MV-4-11 (cell line): Measurements from ENCODE around the gene SPAG4.

ENCODE experiments used
- DNase-seq: peaks from one replicate; lab custom pipeline; 2025; lab: John Stamatoyannopoulos, UW

Gene SPAG4

DNA sequence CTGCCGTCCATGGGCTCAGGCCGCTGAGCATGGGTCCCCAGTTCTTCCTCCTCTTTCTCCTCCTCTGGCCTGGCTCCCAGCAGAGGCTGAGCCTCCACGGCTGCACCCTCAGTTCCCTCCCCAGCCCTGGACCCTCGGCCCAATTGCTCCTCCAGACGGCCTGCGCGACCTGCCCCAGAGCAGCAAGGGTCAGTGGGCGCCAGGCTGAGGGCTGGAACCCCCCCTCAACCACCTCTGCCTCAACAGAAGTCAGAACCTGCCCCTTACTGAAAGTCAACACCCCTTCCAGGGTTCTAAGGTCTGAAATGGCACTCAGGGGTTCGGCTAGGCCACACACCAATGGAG lies 15.9 kb upstream of the SPAG4 start:
- DNase-seq: no peak

DNA sequence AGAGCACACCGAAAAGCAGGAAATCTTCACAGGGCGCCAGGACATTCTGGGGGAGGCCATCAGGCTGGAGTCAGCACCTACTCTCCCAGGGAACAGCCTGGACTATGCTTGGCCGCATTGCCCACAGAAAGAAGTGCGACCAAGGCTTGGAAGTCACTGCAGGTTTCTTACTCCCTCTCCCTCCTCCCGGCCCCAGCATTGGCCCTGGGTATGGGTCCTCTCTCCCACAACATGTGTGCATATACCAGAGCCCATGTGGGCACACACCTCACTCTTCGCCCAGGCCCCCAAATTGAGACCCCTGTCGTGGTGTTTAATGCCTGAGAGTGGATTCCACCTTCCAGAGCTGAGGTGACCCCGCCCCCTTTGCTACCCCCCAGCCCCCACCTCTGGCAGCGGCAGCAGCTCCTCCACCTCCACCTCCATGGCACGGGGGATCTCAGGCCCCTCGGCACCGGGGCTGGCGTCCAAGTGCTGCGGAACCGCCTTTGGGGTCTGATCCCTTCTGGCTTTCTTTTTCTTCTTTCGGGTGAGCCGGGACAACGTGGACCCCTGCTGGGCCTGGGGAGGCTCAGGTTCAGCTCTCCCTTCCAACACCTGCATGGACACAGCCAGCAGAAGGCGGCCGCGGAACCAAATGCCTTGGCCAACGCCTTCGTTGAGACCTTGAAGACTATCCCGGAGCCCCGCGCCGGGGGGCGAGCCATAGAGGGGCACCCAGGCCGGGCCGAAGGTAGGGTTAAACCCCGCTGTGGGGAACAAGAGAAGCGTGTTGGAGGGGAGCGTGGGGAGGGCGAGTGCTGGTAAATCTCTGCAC lies 15.2 kb upstream of the SPAG4 start:
- no peak for DNase-seq

DNA sequence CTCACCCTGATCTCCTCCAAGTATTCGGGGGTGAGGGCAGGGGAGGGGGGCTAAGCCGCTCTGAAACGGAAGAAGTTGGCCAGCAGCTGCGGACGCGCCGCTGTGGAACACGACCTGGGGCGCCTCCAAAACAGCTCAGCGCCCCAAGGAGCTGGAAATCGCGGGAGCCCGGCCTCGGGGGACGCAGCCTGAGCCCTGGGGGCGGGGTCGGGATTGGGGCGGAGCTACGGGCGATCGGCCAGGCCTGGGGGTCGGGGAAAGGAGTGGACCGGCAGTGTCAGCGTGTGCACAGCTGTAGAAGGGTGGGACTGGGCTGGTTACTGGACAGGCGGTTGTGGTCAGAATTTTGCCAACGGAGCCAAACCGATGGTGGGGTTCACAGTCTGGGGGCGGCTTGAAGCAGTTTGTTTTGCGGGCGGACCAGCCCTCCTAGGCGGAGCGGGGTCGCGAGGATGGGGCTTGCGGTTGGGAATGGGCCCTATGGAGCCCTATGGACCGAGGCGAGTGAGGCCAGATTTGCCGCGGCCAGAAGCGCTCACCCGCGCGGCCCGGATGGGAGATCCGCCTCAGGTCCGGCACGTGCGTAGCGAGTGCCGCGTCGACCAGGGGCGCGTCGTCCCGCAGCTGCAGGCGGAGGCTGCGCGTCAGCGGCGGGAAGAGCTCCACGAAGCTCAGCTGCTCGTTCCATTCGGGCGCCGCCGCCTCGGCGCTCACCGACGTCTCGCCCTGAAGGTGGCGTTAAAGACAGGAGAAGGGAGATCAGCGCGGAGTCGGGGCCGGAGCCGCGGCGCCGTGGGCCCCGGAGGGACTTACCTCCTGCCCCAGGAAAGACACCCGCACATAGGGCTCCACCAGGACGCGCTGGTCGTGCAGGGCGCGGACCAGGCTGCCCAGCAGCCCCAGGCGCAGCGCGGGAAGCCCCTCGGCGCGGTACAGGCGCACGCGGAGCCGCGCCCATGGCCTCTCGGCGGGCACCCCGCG lies 14.3 kb upstream of the SPAG4 start:
- DNase-seq: peak; percentile 29

DNA sequence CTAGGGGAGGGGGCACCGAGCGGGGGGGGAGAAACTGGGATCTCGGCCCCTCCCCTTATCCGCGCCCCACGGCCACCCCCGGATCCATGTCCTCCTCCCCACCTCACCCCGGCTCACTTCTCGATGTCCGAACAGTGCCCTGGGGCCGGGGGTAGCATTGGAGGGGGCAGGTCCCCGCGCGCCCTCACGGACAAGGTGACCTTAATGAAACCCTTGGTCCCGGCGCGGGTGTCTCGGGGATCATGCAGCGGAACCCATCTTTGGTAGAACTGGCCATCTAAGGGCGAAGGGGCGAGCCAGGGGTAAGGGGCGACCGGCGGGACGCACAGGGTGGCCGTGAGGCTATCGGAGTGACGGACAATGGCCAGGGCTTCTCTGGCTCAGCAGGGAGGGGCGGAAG lies 13.6 kb upstream of the SPAG4 start:
- DNase-seq: no peak

DNA sequence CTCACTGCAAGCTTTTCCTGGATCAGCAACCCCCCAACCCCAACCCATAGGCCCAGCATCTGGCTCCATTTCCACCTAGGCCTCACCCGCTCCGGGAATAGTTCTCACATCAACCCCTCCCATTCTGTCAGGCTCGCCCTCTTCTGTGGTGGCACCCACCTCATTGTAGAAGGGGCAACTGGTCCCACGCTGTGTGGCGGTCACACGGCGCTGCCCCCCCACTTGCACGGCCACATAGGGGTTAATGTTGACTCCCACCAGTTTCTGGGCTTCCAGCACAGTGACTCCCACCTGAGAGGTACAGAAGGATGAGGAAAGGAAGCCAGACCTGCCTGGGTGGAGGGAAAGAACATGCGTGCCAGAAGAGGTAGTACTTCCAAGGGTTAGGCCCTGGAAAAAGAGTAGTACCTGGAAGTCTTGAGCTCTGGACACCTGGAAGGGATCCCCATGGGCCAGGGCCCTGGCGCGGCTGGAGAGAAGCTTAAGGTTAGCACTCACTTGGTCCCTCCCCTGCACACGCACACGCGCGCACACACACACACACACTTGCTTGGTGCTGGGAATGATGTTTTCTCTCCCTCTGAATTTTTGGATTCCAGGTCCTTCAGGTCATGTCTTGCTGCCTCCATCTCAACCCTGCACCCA lies 12.7 kb upstream of the SPAG4 start:
- no peak for DNase-seq

DNA sequence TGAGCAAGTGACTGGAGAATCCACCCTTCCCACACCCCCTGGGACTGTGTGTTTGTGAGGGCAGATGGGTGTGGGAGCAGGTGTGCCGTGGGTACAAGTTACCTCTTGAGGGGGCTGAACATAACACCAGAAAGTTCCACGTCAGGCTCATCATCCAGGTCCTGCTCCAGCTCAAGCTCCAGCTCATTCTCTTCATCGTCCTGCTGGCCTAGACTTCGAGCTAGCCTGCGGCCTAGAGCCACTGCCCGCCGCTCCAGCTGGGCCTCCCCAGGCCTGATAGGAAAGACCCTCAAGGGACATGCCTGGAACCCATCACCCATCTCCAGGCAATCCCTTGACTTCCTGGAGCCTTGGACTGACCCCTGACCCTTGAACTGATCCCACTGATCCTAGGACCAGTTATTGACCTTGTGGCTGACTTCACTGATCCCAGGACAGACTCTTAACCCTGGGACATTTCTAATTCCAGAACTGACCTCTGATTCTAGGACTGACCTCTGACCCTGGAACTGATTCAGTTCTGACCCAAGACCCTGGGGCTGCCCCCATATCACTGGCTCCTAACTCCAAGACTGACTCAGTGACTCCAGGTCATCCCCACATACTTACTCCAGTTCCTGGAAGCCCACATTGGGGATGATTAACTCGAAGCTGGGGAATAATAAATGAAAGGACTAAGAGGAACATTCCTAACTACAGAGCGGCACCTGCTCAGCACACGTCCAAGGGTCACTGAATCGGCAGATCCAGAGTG lies 11.8 kb upstream of the SPAG4 start:
- DNase-seq: no peak

DNA sequence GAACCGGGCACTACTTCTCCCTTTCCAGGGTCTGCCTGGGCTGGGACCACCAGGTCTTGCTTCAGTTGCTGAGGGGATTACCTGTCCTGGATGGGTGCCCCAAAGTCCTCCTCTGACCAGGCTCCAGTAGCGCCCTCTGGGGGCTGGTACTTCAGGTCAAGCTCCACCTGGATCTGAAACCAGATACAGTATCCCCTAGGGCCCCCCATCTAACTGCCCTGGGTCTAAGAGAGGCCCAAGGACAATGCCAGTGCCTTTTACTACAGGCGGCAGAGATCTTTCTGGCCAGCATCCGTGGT lies 11.2 kb upstream of the SPAG4 start:
- no peak for DNase-seq

DNA sequence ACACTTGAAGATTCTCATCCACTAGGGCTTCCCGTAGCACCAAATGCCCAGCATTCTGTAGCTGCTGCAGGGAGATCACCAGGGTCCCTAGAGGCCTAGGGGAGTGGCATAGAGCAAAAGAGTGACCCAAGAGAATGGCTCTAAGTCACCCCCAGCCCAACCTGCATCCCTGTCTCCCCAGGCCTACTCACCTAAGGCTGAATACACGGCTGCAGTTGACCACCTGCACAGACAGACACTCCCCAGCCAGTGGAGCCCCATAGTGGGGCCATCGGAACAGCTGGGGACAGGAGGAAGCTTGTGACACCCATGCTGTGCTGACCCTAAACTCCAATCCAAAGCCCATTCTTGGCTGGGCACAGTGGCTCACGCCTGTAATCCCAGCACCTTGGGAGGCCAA lies 9.5 kb upstream of the SPAG4 start:
- no peak for DNase-seq

DNA sequence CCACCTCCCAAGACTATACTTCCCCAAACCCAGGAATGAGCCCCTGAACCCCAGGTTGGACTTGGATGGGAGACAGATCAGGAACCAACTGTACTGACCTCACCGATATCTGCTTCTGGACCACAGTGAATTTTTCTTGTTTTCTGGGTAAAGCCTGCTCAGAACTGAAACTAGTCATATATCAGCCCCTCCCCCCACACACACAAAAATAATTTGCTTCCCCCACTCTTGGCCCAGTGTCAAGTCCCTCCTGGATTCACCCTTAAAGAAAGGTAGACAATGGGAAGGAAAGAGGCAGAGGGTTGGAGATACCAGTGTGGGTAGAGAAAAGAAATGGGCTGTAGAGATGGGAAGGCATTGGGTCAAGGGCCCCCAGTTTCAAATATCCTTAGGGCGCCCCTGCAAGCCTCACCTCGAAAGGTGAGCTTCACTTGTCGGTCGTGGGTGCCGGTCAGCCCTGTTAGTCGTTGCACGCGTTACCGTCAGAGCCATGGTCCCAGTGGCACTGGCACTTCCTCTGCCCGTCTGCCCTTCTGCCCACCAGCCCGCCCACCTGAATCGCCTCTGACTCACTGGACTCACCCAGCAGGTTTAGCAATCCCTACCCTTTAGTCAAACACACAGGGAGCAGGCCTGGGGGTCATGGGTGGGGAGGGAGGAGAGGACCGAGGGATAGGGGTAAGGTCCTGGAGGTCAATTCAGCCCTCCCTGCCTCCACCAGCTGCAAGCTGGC lies 8.5 kb upstream of the SPAG4 start:
- DNase-seq: no peak

DNA sequence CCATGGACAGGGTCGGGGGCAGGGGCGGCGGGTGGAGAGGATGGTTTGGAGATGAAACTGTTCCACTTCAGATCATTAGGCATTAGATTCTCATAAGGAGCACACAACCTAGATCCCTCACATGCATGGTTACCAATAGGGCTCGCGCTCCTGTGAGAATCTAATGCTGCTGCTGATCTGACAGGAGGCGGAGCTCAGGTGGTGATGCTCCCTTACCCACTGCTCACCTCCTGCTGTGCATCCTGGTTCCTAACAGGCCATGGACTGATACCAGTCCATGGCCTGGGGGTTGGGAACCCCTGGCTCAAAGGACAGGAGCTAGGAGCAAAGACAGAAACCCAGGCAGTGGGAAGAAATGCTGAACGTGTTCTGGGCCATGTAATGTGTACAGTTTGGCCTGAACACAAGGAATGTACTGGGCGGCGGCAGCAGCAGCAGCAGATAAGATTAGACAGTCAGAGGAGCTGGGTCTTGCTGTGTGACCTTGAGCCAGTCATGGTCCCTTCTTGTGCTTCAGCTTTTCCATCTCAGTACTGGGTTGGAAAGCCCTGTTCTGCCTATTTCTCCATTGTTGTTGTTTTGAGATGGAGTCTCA lies 4.7 kb upstream of the SPAG4 start:
- DNase-seq: no peak

DNA sequence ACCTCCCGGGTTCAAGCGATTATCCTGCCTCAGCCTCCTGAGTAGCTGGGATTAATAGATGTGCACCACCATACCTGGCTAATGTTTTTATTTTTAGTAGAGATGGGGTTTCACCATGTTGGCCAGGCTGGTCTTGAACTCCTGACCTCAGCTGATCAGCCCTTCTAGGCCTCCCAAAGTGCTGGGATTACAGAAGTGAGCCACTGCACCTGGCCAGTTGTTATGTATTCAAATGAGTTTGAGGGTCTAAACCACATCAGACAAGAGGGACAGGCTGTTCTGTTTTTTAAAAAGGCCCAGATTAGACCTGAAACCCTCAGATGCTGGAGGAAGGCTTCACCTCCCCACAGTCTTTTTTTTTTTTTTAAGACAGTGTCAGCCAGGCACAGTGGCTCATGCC lies 4.1 kb upstream of the SPAG4 start:
- DNase-seq: no peak

DNA sequence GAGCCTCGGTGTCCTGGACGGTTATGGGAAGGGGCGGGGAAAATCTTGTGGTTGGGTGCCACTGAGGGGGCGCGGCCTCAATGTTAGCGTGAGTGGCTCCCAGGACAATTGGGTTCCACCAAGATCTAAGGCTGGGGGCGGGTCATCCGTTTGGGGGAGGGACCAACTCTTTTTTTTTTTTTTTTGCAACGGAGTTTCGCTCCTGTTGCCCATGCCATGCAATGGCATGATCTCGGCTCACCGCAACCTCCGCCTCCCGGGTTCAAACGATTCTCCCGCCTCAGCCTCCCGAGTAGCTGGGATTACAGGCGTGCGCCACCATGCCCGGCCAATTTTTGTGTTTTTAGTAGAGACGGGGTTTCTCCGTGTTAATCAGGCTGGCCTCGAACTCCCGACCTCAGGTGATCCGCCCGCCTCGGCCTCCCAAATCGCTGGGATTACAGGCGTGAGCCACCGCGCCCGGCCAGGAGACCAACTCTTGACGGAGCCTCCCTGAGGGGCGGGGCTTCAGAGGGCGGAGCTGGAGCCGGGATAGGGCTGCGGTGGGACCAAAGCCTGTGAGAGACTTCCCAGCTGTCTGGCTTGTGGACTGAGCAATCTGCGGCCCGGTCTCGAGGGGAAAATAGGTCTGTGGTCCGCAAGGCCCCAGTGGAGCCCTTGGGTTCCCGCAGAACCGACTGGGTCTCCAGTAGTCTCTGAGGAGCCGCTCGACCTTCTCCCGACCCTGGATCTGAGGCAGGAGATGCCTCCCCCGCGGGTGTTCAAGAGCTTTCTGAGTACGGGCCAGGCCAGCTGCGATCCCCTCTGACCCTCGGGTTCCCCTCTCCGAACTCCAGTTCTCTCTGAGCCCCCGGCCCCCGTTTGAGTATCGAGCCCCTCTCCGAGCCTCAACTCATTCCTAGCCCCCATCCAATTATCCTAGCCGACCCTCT lies 1.1 kb downstream of the SPAG4 start:
- DNase-seq: peak; percentile 99

DNA sequence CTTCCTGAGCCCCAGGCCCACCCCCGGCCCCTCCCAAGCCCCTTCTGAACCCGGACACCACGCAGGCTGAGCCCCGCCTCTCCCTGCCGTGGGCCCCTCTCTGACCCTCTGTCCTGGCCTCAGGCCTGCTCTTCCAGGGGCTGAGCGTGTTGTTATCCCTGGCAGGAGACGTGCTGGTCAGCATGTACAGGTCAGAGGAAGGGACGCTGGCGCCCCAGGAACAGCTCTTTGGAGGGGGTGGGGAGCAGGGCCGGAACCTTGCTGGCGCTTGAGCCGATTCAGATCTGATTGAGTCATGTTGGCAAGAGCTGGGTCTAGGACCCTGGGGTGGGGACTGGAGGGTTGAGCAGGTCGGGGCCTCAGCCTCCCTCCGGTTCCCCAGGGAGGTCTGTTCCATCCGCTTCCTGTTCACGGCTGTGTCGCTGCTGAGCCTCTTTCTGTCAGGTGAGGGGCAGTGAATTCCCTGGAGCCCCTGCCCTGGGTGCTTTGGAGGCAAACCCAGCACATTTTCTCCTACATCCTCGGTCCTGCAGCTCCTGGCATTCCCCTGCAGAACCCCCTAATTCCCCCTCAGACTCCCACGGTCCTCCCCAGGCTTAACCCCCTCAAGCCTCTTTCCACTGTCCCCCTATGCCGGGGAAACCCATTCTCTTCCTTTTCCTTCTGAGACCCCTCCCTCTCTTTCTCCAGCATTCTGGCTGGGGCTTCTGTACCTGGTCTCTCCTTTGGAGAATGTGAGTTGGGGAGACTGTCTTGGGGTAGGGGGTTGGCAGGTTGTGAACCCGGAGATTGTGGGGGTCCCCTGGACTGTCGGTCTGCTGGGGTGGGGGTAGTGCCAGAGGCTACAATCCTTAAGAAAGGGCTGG lies 2.0 kb downstream of the SPAG4 start:
- peak; percentile 19 for DNase-seq

DNA sequence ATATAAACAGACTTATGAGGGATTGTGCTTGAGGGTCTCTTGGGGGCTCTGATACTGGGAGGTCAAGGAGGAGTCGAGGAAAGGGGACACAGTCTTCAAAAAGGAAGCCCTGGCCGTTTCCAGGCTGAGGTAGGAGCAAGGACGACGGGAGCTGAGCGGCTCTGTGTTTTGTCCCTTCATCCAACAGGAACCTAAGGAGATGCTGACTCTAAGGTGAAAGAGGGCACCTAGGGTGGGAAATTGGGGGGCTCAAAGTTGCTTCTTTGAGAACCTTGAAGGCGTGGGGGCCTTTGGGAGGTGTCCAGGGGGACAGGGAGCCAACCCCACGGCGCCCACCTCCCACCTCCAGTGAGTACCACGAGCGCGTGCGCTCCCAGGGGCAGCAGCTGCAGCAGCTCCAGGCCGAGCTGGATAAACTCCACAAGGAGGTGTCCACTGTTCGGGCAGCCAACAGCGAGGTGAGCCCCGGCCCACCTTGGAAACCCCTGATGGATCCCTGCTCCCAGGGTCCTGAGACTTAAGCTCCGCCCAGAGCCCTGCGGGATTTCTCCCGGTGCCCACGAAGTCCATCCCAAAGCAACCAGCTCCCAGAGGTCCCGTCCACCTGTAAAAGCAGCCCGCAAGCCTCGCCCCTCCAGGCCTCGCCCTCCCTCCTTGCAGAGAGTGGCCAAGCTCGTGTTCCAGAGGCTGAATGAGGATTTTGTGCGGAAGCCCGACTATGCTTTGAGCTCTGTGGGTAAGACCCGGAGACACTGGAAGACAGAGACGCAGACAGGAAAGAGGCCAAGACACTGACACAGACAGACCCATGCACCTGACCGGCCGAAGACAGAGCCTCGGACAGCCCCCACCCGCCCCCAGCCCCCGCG lies 2.9 kb downstream of the SPAG4 start:
- DNase-seq: no peak

DNA sequence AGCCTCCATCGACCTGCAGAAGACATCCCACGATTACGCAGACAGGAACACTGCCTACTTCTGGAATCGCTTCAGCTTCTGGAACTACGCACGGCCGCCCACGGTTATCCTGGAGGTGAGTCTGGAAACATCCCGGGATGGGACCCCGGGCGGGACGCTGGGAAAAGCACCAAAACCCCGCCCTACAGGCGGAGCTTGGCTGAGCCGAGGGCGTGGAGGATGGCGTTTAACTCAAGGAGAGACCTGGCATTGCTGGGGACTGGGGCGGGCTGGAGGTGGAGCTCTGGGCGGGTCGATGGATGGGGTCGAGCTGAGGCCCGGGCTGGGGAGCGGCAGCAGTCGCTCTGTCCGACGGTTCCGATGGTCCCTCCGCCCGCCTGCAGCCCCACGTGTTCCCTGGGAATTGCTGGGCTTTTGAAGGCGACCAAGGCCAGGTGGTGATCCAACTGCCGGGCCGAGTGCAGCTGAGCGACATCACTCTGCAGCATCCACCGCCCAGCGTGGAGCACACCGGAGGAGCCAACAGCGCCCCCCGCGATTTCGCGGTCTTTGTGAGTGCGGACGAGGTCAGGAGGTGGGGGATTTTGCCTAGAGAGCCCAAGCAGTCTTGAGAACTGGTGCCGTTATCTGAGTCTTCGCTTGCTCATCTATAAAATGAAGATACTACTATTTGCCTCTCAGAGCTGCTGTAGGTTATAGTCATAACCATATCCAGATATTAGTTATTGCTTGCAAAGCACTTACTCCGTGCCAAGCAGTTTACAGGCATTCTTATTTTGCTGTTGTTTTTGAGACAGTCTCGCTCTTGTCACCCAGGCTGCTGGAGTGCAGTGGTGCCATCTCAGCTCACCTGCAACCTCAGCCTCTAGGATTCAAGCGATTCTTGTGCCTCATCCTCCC lies 3.8 kb downstream of the SPAG4 start:
- peak; percentile 40 for DNase-seq

DNA sequence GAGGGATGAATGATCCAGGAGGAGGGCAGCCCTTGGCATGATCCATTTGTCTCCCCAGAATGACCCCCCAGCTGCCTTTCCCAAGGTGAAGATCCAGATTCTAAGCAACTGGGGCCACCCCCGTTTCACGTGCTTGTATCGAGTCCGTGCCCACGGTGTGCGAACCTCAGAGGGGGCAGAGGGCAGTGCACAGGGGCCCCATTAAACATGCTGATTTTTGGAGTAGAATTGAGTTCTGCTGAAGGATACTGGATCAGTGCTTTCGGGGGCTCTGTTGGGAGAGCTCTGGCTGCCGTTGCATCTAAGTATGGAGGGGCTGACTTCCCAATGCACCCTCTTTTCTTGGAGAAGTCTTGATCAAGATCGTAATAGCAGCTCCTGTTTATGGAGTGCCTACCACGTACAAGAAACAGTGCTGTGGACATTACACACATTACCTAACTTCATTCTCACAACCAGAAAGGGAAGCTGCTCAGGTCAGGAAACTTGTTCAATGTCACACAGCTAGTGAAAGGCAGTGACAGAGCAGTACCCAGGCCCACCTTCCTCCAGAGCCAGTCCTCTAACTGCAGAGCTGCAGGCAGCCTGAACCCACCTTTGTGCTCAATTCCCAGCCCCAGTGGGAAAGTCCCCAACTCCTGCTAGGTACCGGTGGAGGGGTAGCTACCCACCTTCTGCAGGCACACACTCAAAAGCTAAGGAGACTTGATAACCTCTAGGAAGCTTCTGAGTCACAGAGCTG lies 5.4 kb downstream of the SPAG4 start:
- DNase-seq: no peak
